Neural progenitor cell (in vitro differentiated cells): ENCODE data around the gene RNF212.

Experiments
- CTCF ChIP-seq: fragments of 200-600 bp; sonication (generic); IDR thresholded peaks from 2 replicates; pipeline ENCODE4 v1.5.1; 2017; ENCODE audit warnings: antibody characterized with exemption, mild to moderate bottlenecking
- EZH2phosphoT487 ChIP-seq: fragments of 200-600 bp; sonication (generic); IDR thresholded peaks from 2 replicates; pipeline ENCODE4 v1.6.1; 2017; ENCODE audit warnings: antibody characterized with exemption

GRCh38 chr4:1090036-1090435 is 23.3 kb downstream of the RNF212 start:
- TF ChIP-seq EZH2phosphoT487: no peak
- no peak for TF ChIP-seq CTCF
